ENCODE data around the gene ZNF385B.
A peak's percentile ranks its signal among the peaks of the same experiment; 100 is the strongest.

The ZNF385B gene

GRCh38 chr2:179524809-179525339 is 336.5 kb downstream of the ZNF385B start:
- Histone ChIP-seq H3K36me3 (ENCODE audit: control insufficient read depth, insufficient read depth, low read length, severe bottlenecking) (no peaks in the 10 kb centered on the region), H3K9me3 (ENCODE audit: control insufficient read depth, low read length) (no peaks in the 10 kb centered on the region), H3K27me3 (replicated peaks; ENCODE audit: control insufficient read depth, insufficient read depth, low read length) (no peaks in the 10 kb centered on the region), H3K4me1 (ENCODE audit: control insufficient read depth, insufficient read depth, low read length) (peaks cover 3% of the 10 kb centered on the region), H3K9ac (ENCODE audit: low read length) (no peak overlapping the region), H3K4me3 (ENCODE audit: low read length) (no peak overlapping the region)
- DNase-seq (ENCODE audit: low read depth) = no peak

GRCh38 chr2:179521944-179522343 is 339.5 kb downstream of the ZNF385B start:
- Histone ChIP-seq H3K4me3 (ENCODE audit: low read length) (no peak overlapping the region), H3K36me3 (ENCODE audit: control insufficient read depth, insufficient read depth, low read length, severe bottlenecking) (no peaks in the 10 kb centered on the region), H3K4me1 (ENCODE audit: control insufficient read depth, insufficient read depth, low read length) (peaks cover 3% of the 10 kb centered on the region), H3K9ac (ENCODE audit: low read length) (no peak overlapping the region), H3K9me3 (ENCODE audit: control insufficient read depth, low read length) (no peaks in the 10 kb centered on the region), H3K27me3 (replicated peaks; ENCODE audit: control insufficient read depth, insufficient read depth, low read length) (no peaks in the 10 kb centered on the region)
- DNase-seq (ENCODE audit: low read depth) = peak; percentile 53

- no peak overlapping the region for H3K4me3 ChIP-seq (ENCODE audit: low read length)
- DNase-seq (ENCODE audit: low read depth) = no peak
- H3K4me1 ChIP-seq (ENCODE audit: control insufficient read depth, insufficient read depth, low read length) = peaks cover 3% of the 10 kb centered on the region
- H3K9ac ChIP-seq (ENCODE audit: low read length) = no peak overlapping the region
- no peaks in the 10 kb centered on the region for H3K36me3 ChIP-seq (ENCODE audit: control insufficient read depth, insufficient read depth, low read length, severe bottlenecking)
- peaks cover 6% of the 10 kb centered on the region for H3K9me3 ChIP-seq (ENCODE audit: control insufficient read depth, low read length)
- H3K27me3 ChIP-seq (replicated peaks; ENCODE audit: control insufficient read depth, insufficient read depth, low read length) = no peaks in the 10 kb centered on the region
Observed at GRCh38 chr2:179518830-179519229, 342.6 kb downstream of the ZNF385B start.

- no peaks in the 10 kb centered on the region for H3K27me3 ChIP-seq (replicated peaks; ENCODE audit: control insufficient read depth, insufficient read depth, low read length)
- H3K4me1 ChIP-seq (ENCODE audit: control insufficient read depth, insufficient read depth, low read length) = no peaks in the 10 kb centered on the region
- no peak overlapping the region for H3K9ac ChIP-seq (ENCODE audit: low read length)
- peaks cover 7% of the 10 kb centered on the region for H3K9me3 ChIP-seq (ENCODE audit: control insufficient read depth, low read length)
- no peak overlapping the region for H3K4me3 ChIP-seq (ENCODE audit: low read length)
- no peaks in the 10 kb centered on the region for H3K36me3 ChIP-seq (ENCODE audit: control insufficient read depth, insufficient read depth, low read length, severe bottlenecking)
- no peak for DNase-seq (ENCODE audit: low read depth)
Observed at GRCh38 chr2:179513181-179513580, 348.2 kb downstream of the ZNF385B start.

- Histone ChIP-seq H3K9ac (ENCODE audit: low read length) (no peak overlapping the region), H3K36me3 (ENCODE audit: control insufficient read depth, insufficient read depth, low read length, severe bottlenecking) (no peaks in the 10 kb centered on the region), H3K4me3 (ENCODE audit: low read length) (no peak overlapping the region), H3K4me1 (ENCODE audit: control insufficient read depth, insufficient read depth, low read length) (no peaks in the 10 kb centered on the region), H3K9me3 (ENCODE audit: control insufficient read depth, low read length) (peaks cover 7% of the 10 kb centered on the region), H3K27me3 (replicated peaks; ENCODE audit: control insufficient read depth, insufficient read depth, low read length) (no peaks in the 10 kb centered on the region)
- DNase-seq (ENCODE audit: low read depth) = no peak
Observed at GRCh38 chr2:179512281-179513035, 349.0 kb downstream of the ZNF385B start.

- Histone ChIP-seq H3K4me3 (ENCODE audit: low read length) (no peak overlapping the region), H3K4me1 (ENCODE audit: control insufficient read depth, insufficient read depth, low read length) (no peaks in the 10 kb centered on the region), H3K27me3 (replicated peaks; ENCODE audit: control insufficient read depth, insufficient read depth, low read length) (no peaks in the 10 kb centered on the region), H3K9ac (ENCODE audit: low read length) (no peak overlapping the region), H3K36me3 (ENCODE audit: control insufficient read depth, insufficient read depth, low read length, severe bottlenecking) (no peaks in the 10 kb centered on the region), H3K9me3 (ENCODE audit: control insufficient read depth, low read length) (peaks cover 7% of the 10 kb centered on the region)
- DNase-seq (ENCODE audit: low read depth) = no peak
Observed at GRCh38 chr2:179511105-179511789, 350.2 kb downstream of the ZNF385B start.

GRCh38 chr2:179495315-179495714 is 366.1 kb downstream of the ZNF385B start:
- Histone ChIP-seq H3K9ac (ENCODE audit: low read length) (no peak overlapping the region), H3K27me3 (replicated peaks; ENCODE audit: control insufficient read depth, insufficient read depth, low read length) (no peaks in the 10 kb centered on the region), H3K4me3 (ENCODE audit: low read length) (no peak overlapping the region), H3K36me3 (ENCODE audit: control insufficient read depth, insufficient read depth, low read length, severe bottlenecking) (no peaks in the 10 kb centered on the region), H3K9me3 (ENCODE audit: control insufficient read depth, low read length) (no peaks in the 10 kb centered on the region), H3K4me1 (ENCODE audit: control insufficient read depth, insufficient read depth, low read length) (no peaks in the 10 kb centered on the region)
- DNase-seq (ENCODE audit: low read depth) = no peak

- H3K9ac ChIP-seq (ENCODE audit: low read length) = no peak overlapping the region
- H3K9me3 ChIP-seq (ENCODE audit: control insufficient read depth, low read length) = no peaks in the 10 kb centered on the region
- no peak for DNase-seq (ENCODE audit: low read depth)
- no peaks in the 10 kb centered on the region for H3K27me3 ChIP-seq (replicated peaks; ENCODE audit: control insufficient read depth, insufficient read depth, low read length)
- no peaks in the 10 kb centered on the region for H3K36me3 ChIP-seq (ENCODE audit: control insufficient read depth, insufficient read depth, low read length, severe bottlenecking)
- H3K4me3 ChIP-seq (ENCODE audit: low read length) = no peak overlapping the region
- no peaks in the 10 kb centered on the region for H3K4me1 ChIP-seq (ENCODE audit: control insufficient read depth, insufficient read depth, low read length)
Observed at GRCh38 chr2:179488563-179488962, 372.8 kb downstream of the ZNF385B start.

GRCh38 chr2:179487010-179487731 is 374.2 kb downstream of the ZNF385B start:
- Histone ChIP-seq H3K9me3 (ENCODE audit: control insufficient read depth, low read length) (no peaks in the 10 kb centered on the region), H3K36me3 (ENCODE audit: control insufficient read depth, insufficient read depth, low read length, severe bottlenecking) (no peaks in the 10 kb centered on the region), H3K27me3 (replicated peaks; ENCODE audit: control insufficient read depth, insufficient read depth, low read length) (no peaks in the 10 kb centered on the region), H3K4me1 (ENCODE audit: control insufficient read depth, insufficient read depth, low read length) (no peaks in the 10 kb centered on the region), H3K9ac (ENCODE audit: low read length) (no peak overlapping the region), H3K4me3 (ENCODE audit: low read length) (no peak overlapping the region)
- no peak for DNase-seq (ENCODE audit: low read depth)

GRCh38 chr2:179483131-179483530 is 378.3 kb downstream of the ZNF385B start:
- Histone ChIP-seq H3K9ac (ENCODE audit: low read length) (no peak overlapping the region), H3K4me3 (ENCODE audit: low read length) (no peak overlapping the region), H3K36me3 (ENCODE audit: control insufficient read depth, insufficient read depth, low read length, severe bottlenecking) (no peaks in the 10 kb centered on the region)

GRCh38 chr2:179479947-179480346 is 381.5 kb downstream of the ZNF385B start:
- Histone ChIP-seq H3K9ac (ENCODE audit: low read length) (peak overlapping the region; percentile 59), H3K27me3 (replicated peaks; ENCODE audit: control insufficient read depth, insufficient read depth, low read length) (no peaks in the 10 kb centered on the region), H3K4me1 (ENCODE audit: control insufficient read depth, insufficient read depth, low read length) (peaks cover 12% of the 10 kb centered on the region), H3K36me3 (ENCODE audit: control insufficient read depth, insufficient read depth, low read length, severe bottlenecking) (no peaks in the 10 kb centered on the region), H3K4me3 (ENCODE audit: low read length) (peak overlapping the region; percentile 60), H3K9me3 (ENCODE audit: control insufficient read depth, low read length) (no peaks in the 10 kb centered on the region)
- no peak for DNase-seq (ENCODE audit: low read depth)

More at GRCh38 chr2:179483131-179483530, 378.3 kb downstream of the ZNF385B start:
- Histone ChIP-seq H3K4me1 (ENCODE audit: control insufficient read depth, insufficient read depth, low read length) (peaks cover 12% of the 10 kb centered on the region), H3K27me3 (replicated peaks; ENCODE audit: control insufficient read depth, insufficient read depth, low read length) (no peaks in the 10 kb centered on the region), H3K9me3 (ENCODE audit: control insufficient read depth, low read length) (no peaks in the 10 kb centered on the region)
- DNase-seq (ENCODE audit: low read depth) = no peak

All from adipocyte (in vitro differentiated cells).